ENCODE results near the gene LPP. TPM values are rescaled to one million over a fixed set of nuclear protein-coding genes. Genes with fewer than 3 reads are reported as not detected.

The LPP gene
- total and polyA plus RNA-seq, 10 of the 15 experiments (the other 5 are each of a cell fraction or from before 2014, with no cell fraction given) = under 0.01 to 0.62 (median 0.03) TPM

DNA sequence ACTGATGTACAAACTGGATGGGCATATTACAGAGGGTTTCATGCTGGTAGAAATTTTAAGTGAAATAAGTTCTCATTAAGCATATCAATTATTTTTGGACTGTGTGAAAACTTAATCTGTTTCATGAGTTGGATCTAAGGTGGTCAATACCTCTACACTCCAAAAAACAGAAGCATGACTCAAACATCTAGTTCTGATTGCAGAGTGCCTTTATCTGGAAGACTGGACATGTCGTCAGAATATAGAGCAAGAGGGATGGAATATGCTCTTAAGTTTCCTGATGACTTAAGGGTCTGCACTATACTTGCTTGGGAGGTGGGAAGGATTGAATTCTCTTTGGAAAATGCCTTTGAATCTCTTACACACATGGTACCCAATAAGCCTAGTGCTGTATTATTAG, 138.3 kb downstream of the LPP start:
- CTCF ChIA-PET = no interaction called here
- no peak for ATAC-seq
- TF ChIP-seq HCFC1 (IDR thresholded peaks at IDR 0.05; ENCODE audit: low read length) (no peak), POLR2AphosphoS5 (IDR thresholded peaks at IDR 0.05; ENCODE audit: low read length) (no peak), HDAC6 (IDR thresholded peaks at IDR 0.05; ENCODE audit: unreplicated experiment) (no peak), BCLAF1 (IDR thresholded peaks at IDR 0.05) (no peak), ESRRA (IDR thresholded peaks at IDR 0.05; ENCODE audit: low read length) (no peak), PML (IDR thresholded peaks at IDR 0.05; ENCODE audit: low read length) (no peak), STAT1 (conservative IDR thresholded peaks at IDR 0.05) (no peak), RAD51 (IDR thresholded peaks at IDR 0.05) (no peak), CHD4 (IDR thresholded peaks at IDR 0.05) (no peak), PRDM15 (CRISPR knock-in tag; IDR thresholded peaks at IDR 0.05) (no peak), YY1 (IDR thresholded peaks at IDR 0.05; ENCODE audit: low read depth, low read length) (no peak)
- TF ChIP-seq, protein P1, sequence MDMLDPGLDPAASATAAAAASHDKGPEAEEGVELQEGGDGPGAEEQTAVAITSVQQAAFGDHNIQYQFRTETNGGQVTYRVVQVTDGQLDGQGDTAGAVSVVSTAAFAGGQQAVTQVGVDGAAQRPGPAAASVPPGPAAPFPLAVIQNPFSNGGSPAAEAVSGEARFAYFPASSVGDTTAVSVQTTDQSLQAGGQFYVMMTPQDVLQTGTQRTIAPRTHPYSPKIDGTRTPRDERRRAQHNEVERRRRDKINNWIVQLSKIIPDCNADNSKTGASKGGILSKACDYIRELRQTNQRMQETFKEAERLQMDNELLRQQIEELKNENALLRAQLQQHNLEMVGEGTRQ (IDR thresholded peaks at IDR 0.05; ENCODE audit: borderline replicate concordance, low read depth, low read length) = no peak
- TF ChIP-seq, protein P2, sequence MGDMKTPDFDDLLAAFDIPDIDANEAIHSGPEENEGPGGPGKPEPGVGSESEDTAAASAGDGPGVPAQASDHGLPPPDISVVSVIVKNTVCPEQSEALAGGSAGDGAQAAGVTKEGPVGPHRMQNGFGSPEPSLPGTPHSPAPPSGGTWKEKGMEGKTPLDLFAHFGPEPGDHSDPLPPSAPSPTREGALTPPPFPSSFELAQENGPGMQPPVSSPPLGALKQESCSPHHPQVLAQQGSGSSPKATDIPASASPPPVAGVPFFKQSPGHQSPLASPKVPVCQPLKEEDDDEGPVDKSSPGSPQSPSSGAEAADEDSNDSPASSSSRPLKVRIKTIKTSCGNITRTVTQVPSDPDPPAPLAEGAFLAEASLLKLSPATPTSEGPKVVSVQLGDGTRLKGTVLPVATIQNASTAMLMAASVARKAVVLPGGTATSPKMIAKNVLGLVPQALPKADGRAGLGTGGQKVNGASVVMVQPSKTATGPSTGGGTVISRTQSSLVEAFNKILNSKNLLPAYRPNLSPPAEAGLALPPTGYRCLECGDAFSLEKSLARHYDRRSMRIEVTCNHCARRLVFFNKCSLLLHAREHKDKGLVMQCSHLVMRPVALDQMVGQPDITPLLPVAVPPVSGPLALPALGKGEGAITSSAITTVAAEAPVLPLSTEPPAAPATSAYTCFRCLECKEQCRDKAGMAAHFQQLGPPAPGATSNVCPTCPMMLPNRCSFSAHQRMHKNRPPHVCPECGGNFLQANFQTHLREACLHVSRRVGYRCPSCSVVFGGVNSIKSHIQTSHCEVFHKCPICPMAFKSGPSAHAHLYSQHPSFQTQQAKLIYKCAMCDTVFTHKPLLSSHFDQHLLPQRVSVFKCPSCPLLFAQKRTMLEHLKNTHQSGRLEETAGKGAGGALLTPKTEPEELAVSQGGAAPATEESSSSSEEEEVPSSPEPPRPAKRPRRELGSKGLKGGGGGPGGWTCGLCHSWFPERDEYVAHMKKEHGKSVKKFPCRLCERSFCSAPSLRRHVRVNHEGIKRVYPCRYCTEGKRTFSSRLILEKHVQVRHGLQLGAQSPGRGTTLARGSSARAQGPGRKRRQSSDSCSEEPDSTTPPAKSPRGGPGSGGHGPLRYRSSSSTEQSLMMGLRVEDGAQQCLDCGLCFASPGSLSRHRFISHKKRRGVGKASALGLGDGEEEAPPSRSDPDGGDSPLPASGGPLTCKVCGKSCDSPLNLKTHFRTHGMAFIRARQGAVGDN (IDR thresholded peaks at IDR 0.05) = no peak

More for the DNA sequence above, 138.3 kb downstream of the LPP start:
- no peaks in the 10 kb centered on the region for H3K4me1 ChIP-seq (ENCODE audit: control insufficient read depth, insufficient read depth, low read length)
- no peaks in the 10 kb centered on the region for H4K20me1 ChIP-seq (ENCODE audit: control insufficient read depth, insufficient read depth)
- H3K4me3 ChIP-seq = no peak overlapping the region
- in situ Hi-C loops (cut with MboI) (no loop called here), intact Hi-C loops (cut with micrococcal nuclease; ENCODE audit: unreplicated experiment) (no loop called here)
- BruUV-seq (replicated peaks) = no TSS peak
- H3K36me3 ChIP-seq (ENCODE audit: control insufficient read depth in 2 of 2, insufficient read depth in 2 of 2, low read length in 1 of 2) = no peaks in the 10 kb centered on the region
- RAD21 ChIA-PET (ENCODE audit: unreplicated experiment) = no interaction called here
- POLR2A ChIA-PET = no interaction called here
- SMC1A ChIA-PET (ENCODE audit: uncharacterized antibody, unreplicated experiment) = no interaction called here
- no peaks in the 10 kb centered on the region for H3K9me3 ChIP-seq (replicated peaks; ENCODE audit: control insufficient read depth, insufficient read depth, low read length)
- WGBS (ENCODE audit: insufficient coverage, insufficient replicate concordance, low lambda C conversion rate, missing lambda C conversion rate) = 0% methylated on average over 1 of the region's 1 CpG
- H3K79me2 ChIP-seq (ENCODE audit: control insufficient read depth, insufficient read depth, low read length) = no peaks in the 10 kb centered on the region
- H3K27me3 ChIP-seq (replicated peaks in 1 of 2; ENCODE audit: control insufficient read depth in 2 of 2, insufficient read depth in 2 of 2, low read length in 1 of 2) = peaks cover 0 to 7% of the 10 kb centered on the region in 2 experiments; a peak in 2 of 4 replicates
- H2AFZ ChIP-seq (ENCODE audit: control insufficient read depth, low read depth, low read length) = no peak overlapping the region
- H3K27ac ChIP-seq (ENCODE audit: control insufficient read depth, insufficient read depth) = no peak overlapping the region
- DNase-seq (ENCODE audit: low read depth, low spot score) (no peak), FAIRE-seq (no peak)
- H3K9ac ChIP-seq (ENCODE audit: control insufficient read depth, insufficient read depth, low read length) = no peak overlapping the region
- H3K4me2 ChIP-seq (ENCODE audit: control insufficient read depth, insufficient read depth) = no peak overlapping the region

Measured in GM12878 (cell line).